Astrocyte of the spinal cord (primary cell): Measurements from ENCODE around the gene AHNAK2.
"Not testable (repeated sequence)": the region's sequence is repeated elsewhere in the genome, so short reads cannot be mapped to it uniquely, and the experiment has no call there.

Experiments used
- DNase-seq: peaks from one replicate; pipeline ENCODE4 v3.0.0; 2011; ENCODE audit warnings: low read depth, low spot score
- H3K4me3 ChIP-seq: 2 replicates; pipeline ENCODE4 v1.5.1; 2011; ENCODE audit warnings: low read depth, mild to moderate bottlenecking, low read length, moderate library complexity
- CTCF ChIP-seq: IDR thresholded peaks from 2 replicates; pipeline ENCODE4 v1.5.1; 2012; ENCODE audit warnings: low read depth, mild to moderate bottlenecking, low read length, inconsistent platforms
- in situ Hi-C: cut with HindIII; loops from 2 replicates; pipeline ENCODE4 v1.10.0; 2017; ENCODE audit warnings: low sequenced_read_pairs

Gene AHNAK2

GRCh38 chr14:104977681-104978653 lies at the start of gene AHNAK2:
TSS of gene AHNAK2 (minus strand) at chr14:104978374. CDS start at chr14:104978237, 137 bp downstream.
- DNase-seq: peak; percentile 71
- peak within 1 kb of the TSS; percentile 44 for H3K4me3 ChIP-seq
- TF ChIP-seq CTCF: no peak
- in situ Hi-C loops: no loop called here

- DNase-seq: peak; percentile 50
- in situ Hi-C loops, H3K4me3 ChIP-seq: not testable (repeated sequence)
These were observed 49.5 kb upstream of the AHNAK2 start for GRCh38 chr14:105027718-105028117.

- DNase-seq: peak; percentile 66
- in situ Hi-C loops: no loop called here
- no peak overlapping the region for H3K4me3 ChIP-seq
- no peak for TF ChIP-seq CTCF
These were observed 48.8 kb upstream of the AHNAK2 start for GRCh38 chr14:105026802-105027563.

- no peak overlapping the region for H3K4me3 ChIP-seq
- TF ChIP-seq CTCF: no peak
- in situ Hi-C loops: no loop called here
- DNase-seq: peak; percentile 89
These were observed 48.0 kb upstream of the AHNAK2 start for GRCh38 chr14:105026033-105026785.

GRCh38 chr14:105025429-105025828 lies 47.3 kb upstream of the AHNAK2 start:
- TF ChIP-seq CTCF: no peak
- in situ Hi-C loops: no loop called here

GRCh38 chr14:105023791-105024480 lies 45.8 kb upstream of the AHNAK2 start:
- no peak for TF ChIP-seq CTCF
- no peak overlapping the region for H3K4me3 ChIP-seq
- in situ Hi-C loops: no loop called here
- DNase-seq: peak; percentile 79

More at GRCh38 chr14:105025429-105025828, 47.3 kb upstream of the AHNAK2 start:
- H3K4me3 ChIP-seq: no peak overlapping the region
- no peak for DNase-seq
